GM19099 (cell line): ENCODE measurements around the gene CMTM3.

Source experiments
- POLR2A ChIP-seq: IDR thresholded peaks from 3 replicates; pipeline ENCODE4 v1.6.1; 2011; ENCODE audit warnings: low read depth; ENCODE audit not compliant: insufficient read length; ENCODE audit errors: extremely low read depth

CMTM3 gene, protein sequence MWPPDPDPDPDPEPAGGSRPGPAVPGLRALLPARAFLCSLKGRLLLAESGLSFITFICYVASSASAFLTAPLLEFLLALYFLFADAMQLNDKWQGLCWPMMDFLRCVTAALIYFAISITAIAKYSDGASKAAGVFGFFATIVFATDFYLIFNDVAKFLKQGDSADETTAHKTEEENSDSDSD

DNA sequence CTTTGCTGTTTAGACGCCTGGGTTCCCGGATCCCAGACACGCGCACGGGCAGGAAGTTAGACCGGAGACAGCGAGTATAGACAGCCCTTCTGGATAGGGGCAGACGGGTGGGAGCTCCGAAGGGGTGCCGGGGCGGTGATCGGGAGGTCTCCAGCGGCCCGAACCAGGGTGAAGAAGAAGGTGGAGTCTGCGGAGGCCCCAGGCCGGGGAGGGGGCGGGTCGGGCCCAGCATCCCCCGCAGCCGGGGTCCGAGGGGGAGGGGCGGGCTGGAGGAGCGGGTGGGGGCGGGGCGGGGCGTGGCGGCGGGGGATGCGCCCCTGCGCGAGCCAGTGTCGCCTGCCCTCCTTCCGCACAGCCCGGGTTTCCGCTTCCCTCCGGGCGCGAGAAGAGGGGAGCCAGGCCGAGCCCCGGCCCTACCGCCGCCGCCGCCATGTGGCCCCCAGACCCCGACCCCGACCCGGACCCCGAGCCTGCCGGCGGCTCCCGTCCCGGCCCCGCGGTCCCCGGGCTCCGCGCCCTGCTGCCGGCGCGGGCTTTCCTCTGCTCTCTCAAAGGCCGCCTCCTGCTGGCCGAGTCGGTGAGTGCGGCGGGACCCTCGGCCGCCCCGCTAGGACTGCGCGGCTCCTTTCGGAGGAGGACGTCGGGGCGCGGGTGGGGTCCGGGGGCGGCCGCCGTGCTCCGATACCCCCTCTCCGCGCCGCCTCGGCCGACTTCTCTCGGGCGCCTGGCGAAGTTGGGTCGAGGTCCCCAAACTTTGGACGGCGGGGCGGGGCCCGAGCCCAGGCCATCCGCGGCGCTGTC lies at the start of gene CMTM3:
Gene CMTM3, plus strand, starts transcription at position 329 of the 801 bp plus-strand sequence. Its CDS starts 102 bp downstream, at position 431.
- TF ChIP-seq POLR2A = no peak

DNA sequence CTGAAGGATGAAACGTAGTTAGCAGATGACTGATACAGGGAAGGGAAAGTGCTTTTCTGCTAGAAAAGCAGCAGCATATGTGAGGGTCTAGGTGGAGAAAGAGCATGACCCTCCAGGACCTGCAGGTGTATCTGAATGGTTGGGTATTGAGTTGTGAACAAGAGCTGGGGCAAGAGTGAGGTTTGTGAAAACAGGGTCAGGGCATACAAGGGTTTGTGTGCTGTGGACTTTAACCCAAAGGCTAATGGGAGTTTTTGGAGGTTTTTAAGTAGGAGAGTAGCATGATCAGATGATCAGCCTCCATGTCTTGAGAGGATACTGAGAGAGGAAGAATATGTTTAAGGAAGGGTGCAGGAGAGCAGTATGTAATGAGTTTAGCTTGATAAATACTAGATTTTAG lies 44.4 kb upstream of the CMTM3 start:
- TF ChIP-seq POLR2A = no peak

DNA sequence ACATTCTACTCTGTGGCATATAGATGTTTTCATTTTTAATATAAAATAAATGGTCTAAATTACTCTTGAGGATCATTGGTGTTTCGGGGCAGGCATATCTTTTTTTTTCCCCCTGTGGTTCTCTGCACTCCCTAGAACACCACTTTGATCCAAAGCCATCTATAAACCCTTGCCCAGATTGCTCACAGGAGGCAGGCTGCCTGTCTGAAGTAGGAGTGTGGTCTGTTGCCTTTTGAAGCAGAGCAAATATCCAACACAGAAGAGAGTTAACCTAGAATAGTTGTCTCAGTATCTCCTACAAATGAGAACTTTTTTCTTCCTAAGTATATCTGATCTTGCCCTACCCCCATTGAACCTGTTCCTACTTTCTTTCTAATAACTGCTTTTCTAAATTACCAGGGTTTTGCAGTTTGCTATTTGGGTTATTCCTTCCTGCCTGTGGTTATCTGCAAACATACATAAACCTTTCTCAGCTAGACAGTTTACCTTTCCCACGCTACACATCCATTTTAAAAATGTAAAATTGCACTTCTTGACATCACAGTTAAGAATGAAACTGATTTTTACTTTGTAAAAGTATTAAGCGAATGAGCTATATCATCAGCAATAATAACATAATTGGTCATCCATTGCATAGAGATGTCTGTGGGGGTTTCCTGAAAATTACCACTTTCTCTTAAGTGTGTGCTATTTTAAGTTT lies 43.0 kb upstream of the CMTM3 start:
- no peak for TF ChIP-seq POLR2A

DNA sequence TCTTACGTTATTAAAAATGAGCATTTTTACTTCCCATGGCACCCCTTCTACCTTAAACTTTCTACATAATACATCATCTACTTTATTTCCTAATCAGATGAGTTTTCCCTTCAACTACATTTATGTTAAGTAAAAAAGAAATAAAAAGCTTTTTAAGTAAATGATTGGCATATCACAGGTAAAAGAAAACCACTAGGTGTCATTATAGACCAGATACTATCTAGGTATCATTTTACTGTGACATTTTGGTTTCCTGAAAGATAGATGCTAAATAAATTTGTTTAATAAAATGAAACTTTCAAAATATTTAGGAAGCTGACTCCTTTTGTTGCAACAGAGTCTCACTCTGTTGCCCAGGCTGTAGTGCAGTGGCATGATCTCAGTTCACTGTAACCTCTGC lies 42.1 kb upstream of the CMTM3 start:
- no peak for TF ChIP-seq POLR2A

DNA sequence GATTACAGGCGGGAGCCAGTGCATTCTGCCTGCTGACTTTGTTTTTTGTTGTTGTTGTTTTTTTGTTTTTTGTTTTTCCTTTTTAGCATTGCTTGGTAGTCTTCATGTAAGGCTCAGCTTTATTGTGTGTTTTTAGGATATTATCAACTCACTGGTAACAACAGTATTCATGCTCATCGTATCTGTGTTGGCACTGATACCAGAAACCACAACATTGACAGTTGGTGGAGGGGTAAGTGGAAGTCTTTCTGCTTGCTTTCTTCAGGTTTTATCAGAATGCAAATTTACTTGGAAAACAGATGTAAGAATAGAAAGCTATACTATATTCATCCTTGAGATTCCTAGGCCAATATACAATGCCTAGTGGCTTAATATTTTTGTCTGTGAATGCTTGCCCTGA lies 41.5 kb upstream of the CMTM3 start:
- no peak for TF ChIP-seq POLR2A

DNA sequence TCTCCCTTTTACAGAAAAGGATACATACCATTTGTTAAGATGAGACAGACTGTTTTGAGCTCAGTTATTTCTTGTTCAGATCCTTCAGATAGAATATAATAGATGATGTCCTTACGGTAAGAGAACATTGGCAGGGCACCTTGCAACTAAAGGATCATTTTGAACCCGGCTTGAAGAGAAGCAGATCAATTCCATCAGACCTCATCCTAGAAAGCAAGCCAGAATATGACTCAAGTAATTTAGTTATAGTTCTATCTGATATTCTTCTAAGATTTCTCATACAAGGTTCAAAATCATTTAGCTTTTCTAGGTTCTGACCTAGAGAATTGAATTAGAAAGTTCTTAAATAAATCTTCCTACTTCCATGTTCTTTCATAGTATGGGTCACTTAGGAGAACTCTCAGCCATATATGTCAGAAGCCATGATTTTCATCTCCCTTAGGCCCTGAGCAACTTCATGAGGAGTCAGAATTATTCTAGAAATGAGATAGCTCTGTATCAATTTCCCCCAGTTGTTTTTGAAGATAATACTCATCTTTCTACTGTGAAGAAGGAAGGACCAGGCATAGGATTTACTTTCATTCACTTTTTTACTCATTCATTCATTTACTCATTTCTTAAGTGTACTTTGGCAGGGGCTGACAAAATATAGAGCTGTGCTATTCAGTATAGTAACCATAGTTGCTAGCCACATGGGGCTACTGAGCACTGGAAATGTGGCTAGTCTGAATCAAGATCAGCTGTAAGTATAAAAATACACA lies 40.8 kb upstream of the CMTM3 start:
- no peak for TF ChIP-seq POLR2A

DNA sequence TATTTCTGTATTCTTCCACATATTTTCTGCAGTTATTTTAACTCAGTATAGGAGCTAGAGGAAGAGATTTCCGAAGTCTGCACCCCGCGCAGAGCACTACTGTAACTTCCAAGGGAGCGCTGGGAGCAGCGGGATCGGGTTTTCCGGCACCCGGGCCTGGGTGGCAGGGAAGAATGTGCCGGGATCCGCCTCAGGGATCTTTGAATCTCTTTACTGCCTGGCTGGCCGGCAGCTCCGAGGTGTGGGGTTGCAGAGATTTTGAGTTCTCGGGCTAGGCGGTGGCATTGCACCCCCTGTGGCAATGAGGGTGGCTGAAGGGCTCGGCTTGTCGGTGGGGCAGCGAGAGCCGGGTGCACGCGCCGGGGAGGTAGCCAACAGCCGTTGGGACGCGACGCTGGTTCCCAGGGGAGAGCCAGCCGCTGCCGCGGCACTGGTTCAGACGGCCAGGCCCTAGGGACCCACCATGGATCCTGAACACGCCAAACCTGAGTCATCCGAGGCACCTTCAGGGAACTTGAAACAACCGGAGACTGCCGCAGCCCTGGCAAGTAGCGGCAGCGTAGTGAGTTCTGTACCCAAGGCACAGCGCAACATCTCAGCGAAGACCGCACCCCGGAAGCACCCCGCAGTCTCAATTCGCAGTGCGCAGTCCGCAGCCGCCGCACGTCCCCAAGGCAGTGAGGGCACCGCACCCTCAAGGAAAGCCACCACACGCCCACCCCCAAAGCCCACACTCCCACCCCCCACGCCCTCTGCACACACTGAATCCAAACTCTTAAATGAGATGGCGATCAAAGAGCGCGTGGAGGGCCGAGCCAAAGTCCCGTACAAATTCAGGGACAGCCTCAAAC lies 38.2 kb upstream of the CMTM3 start, which contains the start of gene CMTM1:
Gene CMTM1, plus strand, starts transcription at position 389 of the 851 bp plus-strand sequence. Its CDS starts 75 bp downstream, at position 464.
- no peak for TF ChIP-seq POLR2A

DNA sequence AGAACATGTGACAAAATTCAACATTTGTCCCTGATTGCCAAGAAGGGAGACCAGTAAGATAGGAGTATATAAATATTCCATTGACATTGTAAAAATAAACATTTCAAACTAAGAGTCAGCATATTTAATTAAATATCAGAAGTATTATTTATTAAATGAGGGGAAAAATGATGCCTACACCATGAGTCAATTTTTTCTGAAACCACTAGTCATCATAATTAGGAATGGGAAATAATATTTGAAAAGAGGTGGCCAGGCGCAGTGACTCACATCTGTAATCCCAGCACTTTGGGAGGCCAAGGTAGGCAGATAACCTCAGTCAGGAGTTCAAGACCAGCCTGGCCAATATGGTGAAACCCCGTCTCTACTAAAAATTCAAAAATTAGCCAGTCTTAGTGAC lies 36.1 kb upstream of the CMTM3 start:
- no peak for TF ChIP-seq POLR2A

DNA sequence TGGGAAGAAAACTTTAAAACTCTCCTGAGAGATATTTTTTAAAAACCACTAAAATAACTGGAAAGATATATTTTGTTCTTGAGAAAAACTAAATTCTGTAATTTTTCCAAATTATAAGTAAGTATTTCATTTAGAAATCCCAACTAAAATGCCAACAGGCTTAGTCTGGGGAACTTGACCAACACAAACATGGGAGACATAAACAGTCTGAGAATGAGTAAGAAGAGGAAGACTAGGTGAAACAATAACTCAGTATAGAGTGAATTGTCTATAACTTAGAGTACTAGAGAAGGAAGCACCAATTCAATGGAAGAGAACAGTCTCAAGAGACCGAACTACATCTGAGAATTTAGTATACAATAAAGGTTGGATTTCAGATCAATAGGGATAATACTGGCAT lies 35.4 kb upstream of the CMTM3 start:
- TF ChIP-seq POLR2A = no peak

DNA sequence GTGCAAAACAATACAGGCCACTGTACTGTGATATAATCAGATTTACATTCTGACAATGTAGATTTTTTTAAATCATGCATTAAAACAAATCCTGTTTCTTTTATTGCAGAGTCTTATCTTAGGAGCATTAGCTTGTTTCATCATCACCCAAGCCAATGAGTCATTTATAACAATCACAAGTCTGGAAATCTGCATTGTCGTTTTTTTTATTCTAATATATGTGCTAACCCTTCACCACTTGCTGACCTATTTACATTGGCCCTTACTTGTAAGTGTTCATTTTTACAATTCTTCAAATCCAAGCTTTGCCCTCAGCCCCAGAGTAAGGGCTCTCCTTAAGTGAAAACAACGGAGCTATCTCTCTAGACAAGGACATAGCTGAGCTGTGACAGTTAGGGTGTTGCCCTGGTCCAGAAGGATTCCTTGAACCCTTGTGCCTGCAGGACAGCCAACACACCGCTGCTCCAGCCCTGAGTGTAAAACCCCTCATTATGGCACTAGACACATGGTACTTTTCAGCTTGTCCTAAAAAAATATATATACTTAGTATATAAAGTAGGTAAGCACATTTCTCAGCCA lies 34.6 kb upstream of the CMTM3 start:
- TF ChIP-seq POLR2A = no peak

DNA sequence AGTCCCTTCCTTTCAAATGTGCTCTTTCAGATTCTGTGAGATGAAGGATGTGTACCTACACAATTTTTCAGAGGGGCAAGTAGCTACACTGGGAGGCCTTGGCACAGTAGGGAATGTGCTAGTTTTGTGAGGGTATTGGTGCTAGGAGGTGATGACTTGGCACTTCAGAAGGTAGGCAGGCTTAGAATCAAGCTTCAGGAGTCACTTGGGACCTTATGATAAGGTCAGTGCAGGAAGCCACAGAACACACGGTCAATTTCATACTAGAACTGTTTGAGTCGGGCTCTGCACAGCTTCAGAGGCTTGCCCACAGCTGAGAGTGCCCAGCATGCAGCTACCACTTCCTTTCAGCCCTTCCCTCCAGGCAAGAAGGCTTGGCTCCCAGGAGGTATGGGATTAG lies 32.1 kb upstream of the CMTM3 start:
- TF ChIP-seq POLR2A = no peak

DNA sequence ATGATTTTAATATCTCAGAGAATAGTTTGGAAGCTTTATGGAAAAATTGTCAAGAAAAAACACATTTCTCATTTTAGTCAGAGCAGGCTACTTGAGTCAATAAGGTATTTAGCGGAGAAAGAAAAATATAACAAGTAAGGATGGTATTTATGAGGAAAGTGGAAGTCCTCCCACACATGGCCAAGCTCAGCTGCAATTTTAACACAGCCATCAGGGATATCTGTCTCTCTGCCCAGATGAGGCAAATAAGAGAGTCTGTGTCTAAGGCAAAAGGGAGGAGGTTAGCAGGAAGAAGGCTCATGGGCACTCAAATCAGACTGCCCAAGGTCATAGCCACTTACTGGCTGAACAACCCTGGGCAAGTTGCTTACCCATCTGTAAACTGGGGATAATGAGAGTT lies 30.4 kb upstream of the CMTM3 start:
- TF ChIP-seq POLR2A = no peak

DNA sequence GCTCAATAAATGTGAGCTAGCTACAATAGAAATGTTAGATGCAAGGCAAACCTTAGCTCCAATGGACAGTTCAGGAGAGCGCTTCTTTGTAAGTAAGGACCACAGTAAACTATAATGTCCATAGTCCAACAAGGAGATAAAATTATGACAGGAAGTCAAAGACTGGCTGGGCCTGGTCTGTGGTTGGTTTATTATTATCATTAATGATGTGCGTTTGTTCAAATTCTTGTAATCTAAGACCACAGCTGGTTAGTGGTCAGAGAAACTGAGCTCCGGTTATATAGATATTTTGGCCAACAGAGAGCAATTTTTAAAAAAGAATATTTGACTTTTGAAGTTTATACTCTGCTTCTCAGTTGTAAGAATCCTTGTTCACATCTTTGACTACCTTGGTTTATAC lies 30.0 kb upstream of the CMTM3 start:
- TF ChIP-seq POLR2A = no peak

DNA sequence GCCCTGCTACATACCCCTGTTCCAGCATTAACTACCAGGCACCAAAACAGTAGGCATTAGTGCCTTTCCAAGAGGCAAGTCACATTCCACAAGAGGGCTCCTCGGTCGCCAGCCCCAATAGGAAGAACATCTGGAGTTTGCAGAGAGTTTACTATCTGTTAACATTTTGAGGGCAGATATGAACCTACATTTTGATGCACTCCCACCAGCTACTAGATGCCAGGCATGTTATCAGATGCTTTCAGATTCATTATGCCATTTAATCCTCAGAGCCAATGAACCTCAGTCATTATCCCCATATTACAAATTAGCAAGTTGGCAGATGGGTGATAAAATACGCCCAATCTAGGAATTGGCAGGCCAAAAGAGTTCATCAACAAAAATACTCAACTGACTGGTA lies 29.4 kb upstream of the CMTM3 start:
- no peak for TF ChIP-seq POLR2A
